Measurements from ENCODE around the gene KRT76.

KRT76 gene

GRCh38 chr12:52722680-52723079, 54.5 kb downstream of the KRT76 start:
- no peak overlapping the region for H3K4me3 ChIP-seq (ENCODE audit: low read length)
- no peak for DNase-seq (ENCODE audit: low read depth)
- no peak for TF ChIP-seq CTCF (conservative IDR thresholded peaks at IDR 0.05; ENCODE audit: low read length)

DNA sequence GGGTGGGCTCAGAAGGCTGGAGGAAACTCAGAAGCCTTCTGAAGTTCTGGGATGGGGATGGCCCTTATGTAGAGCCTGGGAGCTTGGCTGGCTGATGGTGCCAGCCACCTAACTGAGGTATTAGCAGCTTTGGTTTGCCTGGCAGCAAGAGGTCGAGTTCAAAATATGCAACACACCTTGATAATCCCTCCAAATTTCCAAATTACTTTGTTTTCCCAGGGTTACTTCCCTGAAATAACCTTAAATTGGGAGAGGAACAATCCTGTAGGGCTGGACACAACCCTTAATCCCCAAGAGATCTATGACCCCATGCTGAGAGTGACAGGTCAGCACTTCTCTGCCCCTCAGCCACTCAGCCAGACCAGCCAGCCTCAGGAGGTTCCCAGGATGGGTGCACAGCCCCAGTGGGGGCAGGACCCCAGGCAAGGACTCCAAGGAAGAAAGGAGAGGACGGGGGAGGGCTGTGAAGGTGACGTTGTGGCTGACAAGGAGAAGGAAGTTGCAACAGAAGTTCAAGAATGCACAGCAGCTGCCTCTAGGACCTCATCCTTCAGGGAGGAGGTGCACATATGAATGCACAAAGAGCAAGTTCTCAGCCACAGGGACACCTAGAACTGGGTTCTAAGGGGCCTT, 55.2 kb downstream of the KRT76 start:
- no peak overlapping the region for H3K4me3 ChIP-seq (ENCODE audit: low read length)
- no peak for TF ChIP-seq CTCF (conservative IDR thresholded peaks at IDR 0.05; ENCODE audit: low read length)
- no peak for DNase-seq (ENCODE audit: low read depth)

- no peak for DNase-seq (ENCODE audit: low read depth)
- H3K4me3 ChIP-seq (ENCODE audit: low read length), result no peak overlapping the region
- TF ChIP-seq CTCF (conservative IDR thresholded peaks at IDR 0.05; ENCODE audit: low read length), result no peak
Observed at GRCh38 chr12:52720365-52720886, 56.7 kb downstream of the KRT76 start.

All from AG10803 (cell line).